Smooth muscle cell of the brain vasculature (primary cell): Measurements from ENCODE around the gene STARD9.
"Not testable (repeated sequence)": the region's sequence is repeated elsewhere in the genome, so short reads cannot be mapped to it uniquely, and the experiment has no call there.

Source experiments
- DNase-seq: peaks from one replicate; pipeline ENCODE4 v3.0.0-alpha.2; 2012; ENCODE audit warnings: low read depth, low spot score

The STARD9 gene

DNA sequence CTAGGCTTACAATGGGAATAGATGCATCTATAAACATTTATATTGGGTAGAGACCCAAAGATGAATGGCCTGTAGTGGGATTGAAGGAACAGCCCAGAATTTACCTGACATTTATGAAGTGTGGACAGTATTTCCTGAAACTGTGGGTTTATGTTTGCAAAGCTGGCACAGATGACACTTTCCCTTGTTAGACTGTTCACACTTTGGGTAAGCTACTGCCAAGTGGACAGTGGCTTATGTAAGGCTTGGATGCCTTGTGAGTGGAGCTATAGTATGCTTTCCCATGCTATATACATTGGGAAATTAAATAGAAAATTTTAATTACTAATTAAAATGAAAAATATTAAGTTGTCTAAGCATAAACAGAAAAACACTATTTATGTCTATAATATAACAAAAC is 48.5 kb downstream of the STARD9 start:
- DNase-seq: no peak

DNA sequence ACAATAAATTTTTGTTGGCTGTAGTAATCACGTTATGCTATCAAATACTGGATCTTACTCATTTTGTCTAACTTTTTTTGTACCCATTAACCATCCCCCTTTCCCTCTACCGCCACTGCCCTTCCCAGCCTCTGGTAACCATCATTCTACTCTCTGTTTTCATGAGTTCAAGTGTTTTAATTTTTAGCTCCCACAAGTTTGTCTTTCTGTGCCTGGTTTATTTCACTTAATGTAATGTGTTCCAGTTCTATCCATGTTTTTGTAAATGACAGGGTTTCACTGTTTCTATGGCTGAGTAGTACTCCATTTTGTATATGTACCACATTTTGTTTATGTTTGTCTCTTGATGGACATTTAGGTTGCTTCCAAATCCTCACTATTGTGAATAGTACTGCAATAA is 52.1 kb downstream of the STARD9 start:
- DNase-seq: no peak

DNA sequence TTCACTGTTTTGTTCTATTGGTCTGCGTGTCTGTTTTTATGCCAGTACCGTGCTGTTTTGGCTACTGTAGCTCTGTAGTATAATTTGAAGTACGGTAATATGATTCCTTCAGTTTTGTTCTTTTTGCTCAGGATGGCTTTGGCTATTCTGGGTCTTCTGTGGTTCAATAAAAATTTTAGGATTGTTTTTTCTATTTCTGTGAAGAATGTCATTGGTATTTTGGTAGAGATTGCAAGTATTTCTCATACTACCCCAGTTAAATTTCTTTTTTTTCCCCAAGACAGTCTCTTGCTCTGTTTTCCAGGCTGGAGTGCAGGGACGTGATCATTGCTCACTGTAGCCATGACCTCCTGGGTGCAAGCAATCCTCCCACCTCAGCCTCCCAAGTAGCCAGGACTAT is 53.4 kb downstream of the STARD9 start:
- DNase-seq: no peak

DNA sequence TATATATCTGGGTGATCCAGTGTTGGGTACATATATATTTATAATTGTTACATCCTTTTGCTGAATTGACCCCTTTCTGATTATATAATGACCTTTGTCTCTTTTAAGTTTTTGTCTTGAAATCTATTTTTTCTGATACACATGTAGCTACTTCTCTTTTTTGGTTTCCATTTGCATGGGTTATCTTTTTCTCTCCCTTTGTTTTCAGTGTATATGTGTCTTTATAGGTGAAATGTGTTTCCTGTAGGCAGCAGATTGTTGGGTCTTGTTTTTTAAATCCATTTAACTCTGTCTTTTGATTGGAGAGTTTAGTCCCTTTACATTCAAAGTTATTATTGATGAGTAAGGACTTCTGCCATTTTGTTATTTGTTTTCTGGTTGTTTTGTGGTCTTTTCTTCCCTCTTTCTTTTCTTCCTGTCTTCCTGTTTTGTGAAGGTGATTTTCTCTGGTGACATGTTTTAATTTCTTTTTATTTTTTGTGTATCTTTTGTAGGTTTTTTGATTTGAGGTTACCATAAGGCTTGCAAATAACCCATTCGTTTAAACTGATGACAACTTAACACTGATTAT is 56.8 kb downstream of the STARD9 start:
- DNase-seq: no peak

DNA sequence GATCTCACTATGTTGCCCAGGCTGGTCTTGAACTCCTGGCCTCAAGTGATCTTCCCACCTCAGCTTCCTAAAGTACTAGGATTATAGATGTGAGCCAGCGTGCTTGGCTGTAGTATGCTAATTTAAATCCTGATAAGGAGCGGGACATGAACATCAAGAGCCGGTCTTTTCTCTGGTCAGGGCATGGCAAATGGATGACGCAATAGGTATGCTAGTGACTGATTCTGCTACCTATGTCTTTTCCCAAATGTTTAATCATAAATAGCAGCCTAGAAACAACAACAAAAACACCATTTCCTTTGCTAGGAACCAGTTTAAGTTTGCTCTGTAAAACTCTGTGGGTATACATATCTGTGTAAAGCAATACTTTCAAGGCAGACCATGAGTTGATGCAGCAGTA is 64.7 kb downstream of the STARD9 start:
- no peak for DNase-seq

DNA sequence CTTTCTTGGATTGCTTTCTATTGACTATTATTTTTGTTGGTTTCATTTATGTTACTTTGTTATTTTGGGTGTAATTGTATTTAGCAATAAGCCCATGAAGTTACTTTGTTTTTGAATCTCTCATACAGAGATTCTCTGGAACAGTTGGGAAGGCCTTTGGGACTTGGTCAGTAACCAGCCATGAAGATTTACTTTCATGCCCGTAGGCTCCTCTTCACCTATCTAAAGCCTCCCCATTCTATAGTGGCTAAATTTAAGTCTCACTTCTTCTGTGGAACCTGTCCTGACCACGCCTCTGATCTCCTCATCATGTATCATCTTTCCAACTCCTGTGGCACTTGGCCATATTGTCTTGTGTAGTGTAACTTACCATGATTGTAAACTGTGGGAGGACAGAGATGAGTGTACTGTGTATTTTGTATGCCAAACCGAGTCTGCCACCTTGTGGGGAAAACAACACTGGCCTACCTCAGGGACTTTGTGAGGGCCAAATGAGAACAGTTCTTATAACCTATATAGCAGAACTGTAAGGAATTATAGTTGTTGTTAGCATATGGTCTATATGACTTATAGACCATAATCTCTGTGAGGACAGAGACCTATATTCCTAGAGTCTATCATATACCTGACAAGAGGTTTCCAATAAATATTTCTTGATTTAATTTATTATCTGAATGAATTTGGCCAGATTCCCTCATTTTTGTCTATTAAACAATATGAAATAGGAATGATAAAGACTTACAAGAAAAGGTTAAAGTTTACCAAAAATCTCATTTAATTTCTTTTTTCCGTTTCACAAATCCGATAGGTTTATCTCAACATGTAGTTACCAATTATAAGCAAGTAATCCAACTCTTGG is 75.0 kb downstream of the STARD9 start:
- peak; percentile 68 for DNase-seq

DNA sequence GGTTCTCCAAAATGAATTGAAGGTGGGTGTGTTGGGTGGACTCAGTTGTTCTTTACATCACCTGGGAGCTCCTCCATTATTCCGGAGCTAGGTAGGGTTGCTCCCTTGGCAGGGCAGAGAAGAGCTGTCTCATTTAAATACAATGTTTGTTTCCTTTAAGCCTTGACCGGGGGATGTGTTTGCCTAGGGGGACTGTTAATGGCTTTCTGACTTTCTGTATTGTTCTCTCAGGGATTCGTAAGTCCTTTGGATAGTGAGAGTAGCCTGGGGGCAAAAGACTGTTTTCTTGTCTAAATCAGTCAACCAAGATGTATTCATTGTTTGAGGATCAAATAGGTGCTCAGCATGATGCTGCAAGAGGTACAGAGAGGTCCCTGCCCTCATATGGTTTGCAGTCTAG is 90.4 kb downstream of the STARD9 start:
- DNase-seq: no peak

DNA sequence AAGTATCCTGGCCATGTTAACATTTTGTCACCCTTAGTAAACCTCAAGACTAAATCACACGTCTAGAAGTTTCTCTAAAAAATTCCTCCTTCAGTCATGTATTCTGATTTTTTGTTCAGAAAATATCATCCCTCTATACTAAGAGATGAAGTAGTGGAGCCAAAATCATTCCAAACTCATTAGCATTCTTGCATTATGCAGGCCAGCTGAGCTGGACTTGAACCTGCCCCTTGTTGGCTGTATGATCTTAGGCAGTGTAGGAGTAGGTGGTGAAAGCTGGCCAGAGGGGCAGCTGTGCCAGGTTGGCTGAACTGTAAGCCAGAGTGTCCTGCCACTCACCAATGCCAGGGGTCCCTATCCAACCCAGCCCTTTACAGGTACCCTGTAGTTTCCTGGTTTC is 92.4 kb downstream of the STARD9 start:
- DNase-seq: no peak

DNA sequence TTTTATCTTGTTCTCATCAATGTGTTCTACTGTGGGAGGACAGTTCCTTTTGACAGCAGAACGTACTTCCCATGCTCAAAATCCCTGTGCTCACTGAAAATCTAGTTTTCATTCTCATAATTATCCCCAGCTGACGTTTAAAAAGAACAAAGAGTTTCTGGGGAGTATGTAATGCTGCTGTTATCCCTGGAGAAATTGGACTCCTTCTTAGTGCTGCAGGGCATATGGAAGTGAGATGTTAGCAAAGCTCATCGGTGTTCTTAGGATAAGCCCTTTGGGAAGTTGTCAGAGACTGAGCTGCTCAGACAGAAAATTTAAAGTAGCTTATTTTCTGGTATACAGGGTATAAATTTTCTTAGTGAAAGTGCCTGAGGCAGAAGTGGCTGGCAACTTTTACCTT is 95.0 kb downstream of the STARD9 start:
- DNase-seq: no peak

DNA sequence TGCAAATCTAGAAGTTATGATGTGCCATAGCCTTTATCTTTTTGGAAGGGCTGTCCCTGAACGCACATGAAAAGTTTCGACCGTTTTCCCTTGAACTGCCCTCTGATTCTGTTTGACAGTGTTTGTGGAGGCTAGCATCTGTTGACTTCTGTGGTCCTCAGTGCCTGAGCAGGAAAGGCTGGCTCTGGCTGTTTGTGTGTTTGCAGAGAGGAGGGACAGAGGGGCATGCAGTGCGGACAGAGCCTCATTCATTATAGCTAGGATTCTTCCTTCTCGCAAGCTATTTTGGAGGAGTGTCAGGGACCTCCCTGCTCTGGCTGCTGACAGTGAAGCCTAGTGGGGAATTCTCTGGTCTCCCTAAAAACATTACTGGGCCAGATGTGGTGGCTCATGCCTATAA is 97.0 kb downstream of the STARD9 start:
- no peak for DNase-seq

DNA sequence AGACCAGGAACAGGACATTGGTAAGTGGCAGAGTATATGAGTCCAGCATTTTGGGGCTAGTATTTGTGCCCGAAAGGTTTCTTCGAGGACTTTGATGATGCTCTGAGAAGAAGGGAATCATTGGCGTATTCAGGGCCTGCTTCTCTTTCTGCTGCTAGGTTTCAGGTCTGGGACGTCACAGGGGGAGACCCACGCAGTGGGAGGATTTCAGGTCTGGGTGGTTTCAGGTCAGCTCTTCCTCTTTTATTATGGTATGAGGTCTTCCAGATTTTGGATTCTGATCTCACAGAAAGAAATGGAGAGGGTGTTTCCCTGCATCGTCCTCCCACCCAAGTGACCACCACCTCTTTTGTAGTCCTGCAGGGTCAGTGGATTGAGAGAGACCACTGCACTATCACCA is 99.1 kb downstream of the STARD9 start:
- no peak for DNase-seq

DNA sequence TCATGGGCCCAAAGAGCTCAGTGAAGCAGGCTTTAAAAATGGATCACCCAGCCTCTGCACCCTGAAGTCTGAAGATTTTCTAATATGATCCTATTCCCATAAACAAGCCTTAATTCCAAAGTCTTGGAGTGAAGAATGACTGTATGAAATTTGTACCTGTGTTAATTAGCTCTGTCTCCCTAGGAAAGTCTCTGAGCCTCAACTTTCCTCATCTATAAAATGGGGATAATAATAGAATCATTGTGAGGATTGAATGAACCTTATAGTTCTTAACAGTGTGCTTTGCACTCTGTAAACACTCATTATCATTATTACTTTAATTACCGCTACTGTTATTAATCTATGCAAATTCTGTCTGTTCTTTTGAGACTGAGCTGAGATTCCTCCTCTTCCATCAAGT is 99.6 kb downstream of the STARD9 start:
- DNase-seq: no peak

DNA sequence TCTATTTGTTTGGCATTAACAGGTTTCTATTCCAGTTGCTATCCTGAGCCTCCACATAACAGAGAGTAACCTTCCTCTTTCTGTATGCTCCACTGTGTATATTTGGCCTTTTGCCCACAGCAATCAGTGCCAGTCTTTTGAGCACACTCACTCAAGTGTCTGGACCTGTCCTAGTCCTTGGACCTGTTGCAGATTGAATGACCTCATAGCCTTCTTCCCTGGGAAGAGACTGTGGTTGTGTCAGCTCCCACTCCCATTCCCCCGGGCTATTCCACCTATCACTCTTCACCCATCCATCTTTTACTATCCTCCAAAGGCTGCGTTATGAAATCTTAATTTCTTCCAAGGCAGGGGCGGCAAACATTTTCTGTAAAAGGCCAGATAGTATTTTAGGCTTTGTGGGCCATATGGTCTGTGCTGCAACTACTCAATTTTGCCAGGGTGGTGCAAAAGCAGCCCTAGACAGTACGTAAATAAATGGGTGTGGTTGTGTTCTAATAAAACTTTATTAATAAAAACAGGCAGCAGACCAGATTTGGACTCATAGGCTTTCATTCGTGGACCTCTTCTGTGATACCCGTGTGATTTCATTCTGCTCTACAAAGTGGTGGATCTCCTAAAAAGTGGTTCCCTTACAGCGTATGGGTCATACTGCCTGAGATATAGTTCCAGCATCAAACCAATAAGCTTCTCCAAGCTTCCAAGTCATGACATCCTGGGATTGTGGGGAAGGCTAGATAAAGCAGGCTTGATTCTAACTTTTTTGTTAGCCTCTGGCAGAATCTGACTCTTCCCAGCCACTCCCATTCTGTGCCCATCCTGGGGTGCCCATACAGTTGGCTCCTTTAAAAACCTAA is 104.1 kb downstream of the STARD9 start:
- DNase-seq: no peak

DNA sequence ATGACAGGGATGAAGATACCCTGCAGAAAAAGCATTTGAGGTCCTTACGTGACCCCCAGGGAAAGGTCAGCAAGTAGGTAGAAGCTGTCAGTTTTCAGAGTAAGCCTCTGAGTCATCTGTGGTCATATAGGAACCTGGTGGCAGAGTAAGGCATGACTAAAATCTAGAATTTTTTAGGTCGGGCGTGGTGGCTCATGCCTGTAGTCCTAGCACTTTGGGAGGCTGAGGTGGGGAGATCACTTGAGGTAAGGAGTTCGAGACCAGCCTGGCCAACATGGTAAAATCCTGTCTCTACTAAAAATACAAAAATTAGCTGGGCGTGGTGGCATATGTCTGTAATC is 104.7 kb downstream of the STARD9 start:
- DNase-seq: not testable (repeated sequence)

DNA sequence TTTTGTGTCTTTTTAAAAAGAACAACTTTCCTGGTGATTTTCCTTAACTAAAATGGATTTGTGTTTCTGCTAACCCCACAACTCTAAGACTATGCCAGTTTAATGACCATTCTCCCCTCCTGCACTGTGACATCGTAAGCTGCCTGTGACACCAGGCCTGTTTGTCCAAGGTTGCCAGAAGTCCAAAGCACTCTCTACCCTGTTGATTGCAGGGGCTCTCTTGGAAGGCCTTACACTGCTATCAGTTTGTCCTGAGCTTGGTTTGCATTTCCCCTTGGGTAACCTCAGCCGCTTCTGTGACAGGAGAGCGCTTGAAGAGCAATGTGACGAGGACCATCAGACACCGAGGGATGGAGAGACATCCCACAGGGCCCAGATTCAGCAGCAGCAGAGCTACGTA is 105.7 kb downstream of the STARD9 start:
- DNase-seq: no peak

DNA sequence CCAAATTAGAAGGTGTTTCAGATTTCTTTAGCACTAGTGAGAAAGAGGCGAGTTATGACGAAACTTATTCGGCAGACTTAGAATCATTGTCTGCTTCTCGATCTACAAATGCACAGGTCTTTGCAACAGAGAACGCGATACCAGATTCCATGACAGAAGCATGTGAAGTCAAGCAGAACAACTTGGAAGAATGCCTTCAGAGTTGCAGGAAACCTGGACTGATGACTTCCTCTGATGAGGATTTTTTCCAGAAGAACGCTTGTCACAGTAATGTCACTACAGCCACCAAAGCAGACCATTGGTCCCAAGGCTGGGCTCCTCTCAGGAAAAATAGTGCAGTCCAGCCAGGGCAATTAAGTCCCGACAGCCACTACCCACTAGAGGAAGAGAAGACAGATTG is 110.9 kb downstream of the STARD9 start:
- no peak for DNase-seq

DNA sequence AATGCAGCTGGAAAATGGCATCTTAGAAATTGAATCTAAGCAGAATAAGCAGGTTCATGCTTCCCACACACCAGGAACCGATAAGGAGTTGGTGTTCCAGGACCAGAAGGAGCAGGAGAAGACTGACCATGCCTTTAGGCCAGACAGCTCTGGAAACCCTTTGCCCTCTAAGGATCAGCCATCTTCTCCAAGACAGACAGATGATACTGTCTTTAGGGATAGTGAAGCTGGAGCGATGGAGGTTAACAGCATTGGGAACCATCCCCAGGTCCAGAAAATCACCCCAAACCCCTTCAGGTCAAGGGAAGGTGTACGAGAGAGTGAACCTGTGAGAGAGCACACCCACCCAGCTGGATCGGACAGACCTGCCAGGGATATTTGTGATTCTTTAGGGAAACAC is 112.3 kb downstream of the STARD9 start:
- no peak for DNase-seq

DNA sequence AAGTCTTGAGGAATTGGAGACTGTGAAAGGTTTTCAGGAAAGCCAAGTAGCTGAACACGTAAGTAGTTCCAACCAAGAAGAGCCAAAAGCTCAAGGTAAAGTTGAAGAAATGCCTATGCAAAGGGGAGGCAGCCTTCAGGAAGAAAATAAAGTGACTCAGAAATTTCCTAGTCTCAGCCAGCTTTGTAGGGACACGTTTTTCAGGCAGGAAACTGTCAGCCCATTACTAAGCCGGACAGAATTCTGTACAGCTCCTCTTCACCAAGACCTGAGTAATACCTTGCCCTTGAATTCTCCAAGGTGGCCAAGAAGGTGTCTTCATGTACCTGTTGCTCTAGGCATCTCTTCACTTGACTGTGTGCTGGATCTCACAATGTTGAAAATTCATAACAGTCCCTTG is 112.9 kb downstream of the STARD9 start:
- DNase-seq: no peak

DNA sequence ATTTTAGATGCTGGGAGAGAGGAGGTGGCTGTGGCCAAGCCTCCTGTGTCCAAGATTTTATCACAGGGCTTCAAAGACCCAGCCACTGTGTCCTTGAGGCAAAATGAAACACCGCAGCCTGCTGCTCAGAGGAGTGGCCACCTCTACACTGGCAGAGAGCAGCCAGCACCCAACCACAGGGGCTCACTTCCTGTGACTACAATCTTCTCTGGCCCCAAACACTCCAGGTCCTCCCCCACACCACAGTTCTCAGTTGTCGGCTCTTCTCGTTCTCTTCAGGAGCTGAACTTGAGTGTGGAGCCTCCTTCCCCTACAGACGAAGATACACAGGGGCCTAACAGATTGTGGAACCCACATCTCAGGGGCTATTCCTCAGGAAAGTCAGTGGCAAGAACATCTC is 115.9 kb downstream of the STARD9 start:
- no peak for DNase-seq

DNA sequence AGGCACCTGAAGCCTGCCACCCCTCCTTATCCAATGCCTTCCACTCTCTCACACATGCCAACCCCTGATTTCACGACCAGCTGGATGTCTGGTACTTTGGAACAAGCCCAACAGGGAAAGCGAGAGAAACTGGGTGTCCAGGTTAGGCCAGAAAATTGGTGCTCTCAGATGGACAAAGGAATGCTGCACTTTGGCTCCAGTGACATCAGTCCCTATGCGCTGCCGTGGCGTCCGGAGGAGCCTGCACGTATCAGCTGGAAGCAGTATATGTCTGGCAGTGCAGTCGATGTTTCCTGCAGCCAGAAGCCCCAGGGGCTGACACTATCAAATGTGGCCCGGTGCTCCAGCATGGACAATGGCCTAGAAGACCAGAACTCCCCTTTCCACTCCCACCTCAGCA is 116.4 kb downstream of the STARD9 start:
- no peak for DNase-seq

DNA sequence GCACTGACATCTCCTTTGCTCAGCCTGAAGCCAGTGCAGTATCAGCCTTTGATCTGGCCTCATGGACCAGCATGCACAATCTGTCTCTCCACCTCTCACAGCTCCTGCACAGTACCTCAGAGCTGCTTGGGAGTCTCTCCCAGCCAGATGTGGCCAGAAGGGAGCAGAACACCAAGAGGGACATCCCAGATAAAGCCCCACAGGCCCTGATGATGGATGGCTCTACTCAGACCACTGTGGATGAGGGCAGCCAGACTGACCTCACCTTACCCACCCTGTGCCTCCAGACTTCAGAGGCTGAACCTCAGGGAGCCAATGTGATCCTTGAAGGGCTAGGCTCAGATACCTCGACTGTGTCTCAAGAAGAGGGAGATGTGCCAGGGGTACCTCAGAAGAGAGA is 117.1 kb downstream of the STARD9 start:
- DNase-seq: no peak

DNA sequence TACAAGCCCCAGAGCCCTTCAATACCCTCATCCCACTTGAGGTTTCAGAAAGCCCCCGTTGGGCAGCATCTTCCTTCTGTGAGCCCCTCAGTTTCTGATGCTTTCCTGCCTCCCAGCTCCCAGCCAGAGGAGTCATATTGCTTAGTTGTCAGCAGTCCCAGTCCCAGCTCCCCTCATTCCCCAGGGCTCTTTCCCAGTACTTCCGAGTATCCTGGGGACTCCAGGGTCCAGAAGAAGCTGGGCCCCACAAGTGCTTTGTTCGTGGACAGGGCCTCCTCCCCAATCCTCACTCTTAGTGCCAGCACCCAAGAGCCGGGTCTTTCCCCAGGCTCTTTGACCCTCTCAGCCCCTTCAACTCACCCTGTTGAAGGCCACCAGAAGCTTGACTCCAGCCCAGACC is 117.6 kb downstream of the STARD9 start:
- no peak for DNase-seq

DNA sequence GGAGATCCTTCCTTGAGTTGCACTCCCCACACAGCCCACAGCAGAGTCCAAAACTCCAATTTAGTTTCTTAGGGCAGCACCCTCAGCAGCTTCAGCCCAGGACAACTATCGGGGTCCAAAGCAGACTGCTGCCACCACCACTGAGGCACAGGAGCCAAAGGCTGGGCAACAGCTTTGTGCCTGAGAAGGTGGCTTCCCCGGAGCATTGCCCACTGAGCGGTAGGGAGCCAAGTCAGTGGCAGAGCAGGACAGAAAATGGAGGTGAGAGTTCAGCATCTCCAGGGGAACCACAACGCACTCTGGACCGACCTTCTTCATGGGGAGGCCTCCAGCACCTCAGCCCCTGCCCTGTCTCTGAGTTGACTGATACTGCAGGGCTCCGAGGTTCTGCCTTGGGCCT is 118.1 kb downstream of the STARD9 start:
- DNase-seq: no peak
